Duodenal mucosa (tissue), 2 donors: ENCODE results near the gene RSPH1.

Experiments
- H3K27ac ChIP-seq: one replicate; pipeline ENCODE4 v1.7.0; 2013; ENCODE audit warnings: low read depth, low read length
- H3K27me3 ChIP-seq, 2 donors: one replicate each; pipeline ENCODE4 v1.7.0; 2013; ENCODE audit warnings: low read length in 2 of 2, control low read depth in 1 of 2; ENCODE audit not compliant: insufficient read depth in 2 of 2, control insufficient read depth in 1 of 2
- H3K36me3 ChIP-seq, 2 donors: one replicate each; pipeline ENCODE4 v1.7.0; 2013; ENCODE audit warnings: low read length in 2 of 2, control low read depth in 1 of 2; ENCODE audit not compliant: insufficient read depth in 2 of 2, control insufficient read depth in 1 of 2
- H3K4me1 ChIP-seq, 2 donors: one replicate each; pipeline ENCODE4 v1.7.0; 2013; ENCODE audit warnings: low read length in 2 of 2, control low read depth in 1 of 2; ENCODE audit not compliant: insufficient read depth in 2 of 2, control insufficient read depth in 1 of 2
- H3K4me3 ChIP-seq, 2 donors: one replicate each; pipeline ENCODE4 v1.7.0; 2013; ENCODE audit warnings: low read length in 2 of 2, low read depth in 1 of 2
- H3K9ac ChIP-seq, 2 donors: one replicate each; pipeline ENCODE4 v1.7.0; 2013; ENCODE audit warnings: low read length in 2 of 2, low read depth in 1 of 2
- H3K9me3 ChIP-seq, 2 donors: one replicate each; pipeline ENCODE4 v1.7.0; 2013; ENCODE audit warnings: low read length in 2 of 2, control low read depth in 1 of 2; ENCODE audit not compliant: control insufficient read depth in 1 of 2

Gene RSPH1

GRCh38 chr21:42532466-42533181, 36.6 kb upstream of the RSPH1 start:
- Histone ChIP-seq H3K9me3 (no peaks in the 10 kb centered on the region), H3K27ac (no peak overlapping the region), H3K4me3 (no peak overlapping the region), H3K4me1 (peaks cover 52 to 56% of the 10 kb centered on the region in 2 donors), H3K9ac (peak overlapping the region in 1 of 2 donors; percentile 20), H3K36me3 (peaks cover 29 to 55% of the 10 kb centered on the region in 2 donors), H3K27me3 (no peaks in the 10 kb centered on the region)

GRCh38 chr21:42531771-42532170, 35.7 kb upstream of the RSPH1 start:
- peaks cover 56 to 62% of the 10 kb centered on the region in 2 donors for H3K4me1 ChIP-seq

GRCh38 chr21:42530167-42530518, 34.1 kb upstream of the RSPH1 start:
- no peak overlapping the region for H3K9ac ChIP-seq
- peaks cover 62 to 64% of the 10 kb centered on the region in 2 donors for H3K4me1 ChIP-seq
- H3K36me3 ChIP-seq, result peaks cover 9 to 31% of the 10 kb centered on the region in 2 donors
- H3K27me3 ChIP-seq, result no peaks in the 10 kb centered on the region
- H3K27ac ChIP-seq, result no peak overlapping the region
- H3K9me3 ChIP-seq, result no peaks in the 10 kb centered on the region
- no peak overlapping the region for H3K4me3 ChIP-seq

More at GRCh38 chr21:42531771-42532170, 35.7 kb upstream of the RSPH1 start:
- no peaks in the 10 kb centered on the region for H3K27me3 ChIP-seq
- H3K27ac ChIP-seq, result no peak overlapping the region
- no peak overlapping the region for H3K4me3 ChIP-seq
- H3K9ac ChIP-seq, result no peak overlapping the region
- no peaks in the 10 kb centered on the region for H3K9me3 ChIP-seq
- H3K36me3 ChIP-seq, result peaks cover 23 to 47% of the 10 kb centered on the region in 2 donors

- Histone ChIP-seq H3K36me3 (peaks cover 12 to 25% of the 10 kb centered on the region in 2 donors), H3K27me3 (no peaks in the 10 kb centered on the region), H3K4me3 (peak overlapping the region; percentile 55 to 57), H3K4me1 (peaks cover 61 to 62% of the 10 kb centered on the region in 2 donors), H3K9me3 (no peaks in the 10 kb centered on the region), H3K9ac (peak overlapping the region; percentile 45 to 58), H3K27ac (peak overlapping the region; percentile 58)
Observed at GRCh38 chr21:42527489-42528158, 31.6 kb upstream of the RSPH1 start.

- Histone ChIP-seq H3K36me3 (peaks cover 17 to 28% of the 10 kb centered on the region in 2 donors), H3K4me1 (peaks cover 57 to 58% of the 10 kb centered on the region in 2 donors), H3K4me3 (no peak overlapping the region), H3K9ac (peak overlapping the region in 1 of 2 donors; percentile 45), H3K27me3 (no peaks in the 10 kb centered on the region), H3K9me3 (no peaks in the 10 kb centered on the region), H3K27ac (peak overlapping the region; percentile 58)
Observed at GRCh38 chr21:42527127-42527488, 31.1 kb upstream of the RSPH1 start.

- Histone ChIP-seq H3K9ac (peak overlapping the region; percentile 11 to 28), H3K36me3 (peaks cover 24 to 34% of the 10 kb centered on the region in 2 donors)
Observed at GRCh38 chr21:42526379-42526727, 30.3 kb upstream of the RSPH1 start.

GRCh38 chr21:42525676-42526378, 29.8 kb upstream of the RSPH1 start:
- H3K27me3 ChIP-seq, result no peaks in the 10 kb centered on the region
- no peaks in the 10 kb centered on the region for H3K9me3 ChIP-seq
- peak overlapping the region; percentile 14 to 28 for H3K9ac ChIP-seq
- H3K4me3 ChIP-seq, result peak overlapping the region in 1 of 2 donors; percentile 8
- peaks cover 64% of the 10 kb centered on the region in 2 donors for H3K4me1 ChIP-seq
- peaks cover 28 to 38% of the 10 kb centered on the region in 2 donors for H3K36me3 ChIP-seq
- no peak overlapping the region for H3K27ac ChIP-seq

More at GRCh38 chr21:42526379-42526727, 30.3 kb upstream of the RSPH1 start:
- Histone ChIP-seq H3K27ac (no peak overlapping the region), H3K4me3 (peak overlapping the region; percentile 0 to 8), H3K9me3 (no peaks in the 10 kb centered on the region), H3K27me3 (no peaks in the 10 kb centered on the region), H3K4me1 (peaks cover 59% of the 10 kb centered on the region in 2 donors)

- Histone ChIP-seq H3K27me3 (no peaks in the 10 kb centered on the region), H3K36me3 (peaks cover 31 to 39% of the 10 kb centered on the region in 2 donors), H3K9me3 (no peaks in the 10 kb centered on the region), H3K4me3 (peak overlapping the region; percentile 37 to 41), H3K4me1 (peaks cover 66 to 71% of the 10 kb centered on the region in 2 donors), H3K9ac (peak overlapping the region; percentile 14 to 20), H3K27ac (peak overlapping the region; percentile 60)
Observed at GRCh38 chr21:42525029-42525581, 29.1 kb upstream of the RSPH1 start.

- H3K4me1 ChIP-seq, result peaks cover 66 to 71% of the 10 kb centered on the region in 2 donors
- no peaks in the 10 kb centered on the region for H3K9me3 ChIP-seq
- peak overlapping the region; percentile 20 to 28 for H3K9ac ChIP-seq
- peak overlapping the region; percentile 37 to 41 for H3K4me3 ChIP-seq
- peaks cover 31 to 40% of the 10 kb centered on the region in 2 donors for H3K36me3 ChIP-seq
- no peaks in the 10 kb centered on the region for H3K27me3 ChIP-seq
- peak overlapping the region; percentile 60 for H3K27ac ChIP-seq
Observed at GRCh38 chr21:42524341-42525028, 28.5 kb upstream of the RSPH1 start.
